SK-N-MC (cell line): ENCODE results near the gene USP7.

Experiments used
- EZH2 ChIP-seq: fragments of 200-600 bp; sonication (generic); IDR thresholded peaks from one replicate; pipeline ENCODE4 v1.6.1; 2017; ENCODE audit warnings: antibody characterized with exemption
- FOXP2 ChIP-seq: optimal IDR thresholded peaks from 2 replicates; pipeline ENCODE3; 2011; ENCODE audit warnings: mild to moderate bottlenecking, moderate library complexity; ENCODE audit not compliant: insufficient read depth; ENCODE audit errors: extremely low read length, control extremely low read depth
- POLR2AphosphoS5 ChIP-seq: IDR thresholded peaks from 2 replicates; pipeline ENCODE4 v1.6.1; 2012; ENCODE audit warnings: mild to moderate bottlenecking, low read depth, low read length, borderline replicate concordance

GRCh38 chr16:8952281-8952751 is 11.4 kb downstream of the USP7 start:
- TF ChIP-seq EZH2 (no peak), POLR2AphosphoS5 (no peak), FOXP2 (no peak)
